ENCODE data around the gene ABCG2. TPM values are rescaled to one million over a fixed set of nuclear protein-coding genes. Genes with fewer than 3 reads are reported as not detected.

Gene ABCG2
- polyA plus RNA-seq, 1 donor (not counting 4 experiments of a cell fraction or from before 2014, with no cell fraction given): 5.3 TPM

GRCh38 chr4:88195328-88196012 is 37.0 kb upstream of the ABCG2 start:
- Histone ChIP-seq H3K27ac (ENCODE audit: control insufficient read depth, insufficient read depth, low read length) (no peak overlapping the region), H2AFZ (ENCODE audit: control insufficient read depth, low read length) (no peak overlapping the region), H3K9ac (ENCODE audit: control insufficient read depth, extremely low read depth, insufficient read depth, low read length) (no peak overlapping the region), H3K36me3 (ENCODE audit: control insufficient read depth in 2 of 2, extremely low read depth in 1 of 2, insufficient read depth in 2 of 2, low read length in 2 of 2) (no peaks in the 10 kb centered on the region), H3K4me3 (ENCODE audit: control insufficient read depth in 2 of 3, extremely low read depth in 1 of 3, insufficient read depth in 2 of 3, low read depth in 1 of 3, low read length in 3 of 3) (no peak overlapping the region), H3K4me1 (ENCODE audit: control insufficient read depth, extremely low read depth, insufficient read depth, low read length) (no peaks in the 10 kb centered on the region), H3K4me2 (ENCODE audit: control insufficient read depth, extremely low read depth, insufficient read depth, low read depth, low read length) (no peak overlapping the region), H3K9me3 (ENCODE audit: control insufficient read depth, low read depth, low read length) (no peaks in the 10 kb centered on the region), H3K9me1 (ENCODE audit: control insufficient read depth, extremely low read depth, insufficient read depth, low read length) (no peaks in the 10 kb centered on the region), H4K20me1 (ENCODE audit: control insufficient read depth, extremely low read depth, insufficient read depth, low read length) (no peaks in the 10 kb centered on the region), H3K79me2 (ENCODE audit: control insufficient read depth, insufficient read depth, low read length) (no peaks in the 10 kb centered on the region), H3K27me3 (ENCODE audit: control insufficient read depth, extremely low read depth, insufficient read depth, low read length) (no peaks in the 10 kb centered on the region)
- dilution Hi-C loops (cut with MboI; ENCODE audit: extremely low pct_ligation_motif_present, low sequenced_read_pairs): no loop called here
- DNase-seq (ENCODE audit: low read depth, low spot score) (no peak), FAIRE-seq (no peak)
- TF ChIP-seq EZH2 (IDR thresholded peaks at IDR 0.05; ENCODE audit: low read length) (no peak), CTCF (optimal IDR thresholded peaks at IDR 0.05 in 1 of 3, IDR thresholded peaks at IDR 0.05 in 1 of 3, conservative IDR thresholded peaks at IDR 0.05 in 1 of 3; ENCODE audit: extremely low read depth in 1 of 3, insufficient read depth in 2 of 3, low read length in 3 of 3) (no peak)

GRCh38 chr4:88191404-88191803 is 33.0 kb upstream of the ABCG2 start:
- Histone ChIP-seq H3K36me3 (ENCODE audit: control insufficient read depth in 2 of 2, extremely low read depth in 1 of 2, insufficient read depth in 2 of 2, low read length in 2 of 2) (no peaks in the 10 kb centered on the region), H2AFZ (ENCODE audit: control insufficient read depth, low read length) (no peak overlapping the region), H3K4me3 (ENCODE audit: control insufficient read depth in 2 of 3, extremely low read depth in 1 of 3, insufficient read depth in 2 of 3, low read depth in 1 of 3, low read length in 3 of 3) (no peak overlapping the region), H4K20me1 (ENCODE audit: control insufficient read depth, extremely low read depth, insufficient read depth, low read length) (no peaks in the 10 kb centered on the region), H3K27me3 (ENCODE audit: control insufficient read depth, extremely low read depth, insufficient read depth, low read length) (no peaks in the 10 kb centered on the region), H3K4me2 (ENCODE audit: control insufficient read depth, extremely low read depth, insufficient read depth, low read depth, low read length) (no peak overlapping the region), H3K9me3 (ENCODE audit: control insufficient read depth, low read depth, low read length) (no peaks in the 10 kb centered on the region), H3K9me1 (ENCODE audit: control insufficient read depth, extremely low read depth, insufficient read depth, low read length) (no peaks in the 10 kb centered on the region), H3K9ac (ENCODE audit: control insufficient read depth, extremely low read depth, insufficient read depth, low read length) (no peak overlapping the region), H3K4me1 (ENCODE audit: control insufficient read depth, extremely low read depth, insufficient read depth, low read length) (peaks cover 8% of the 10 kb centered on the region), H3K79me2 (ENCODE audit: control insufficient read depth, insufficient read depth, low read length) (no peaks in the 10 kb centered on the region), H3K27ac (ENCODE audit: control insufficient read depth, insufficient read depth, low read length) (no peak overlapping the region)
- FAIRE-seq (no peak), DNase-seq (ENCODE audit: low read depth, low spot score) (no peak)
- dilution Hi-C loops (cut with MboI; ENCODE audit: extremely low pct_ligation_motif_present, low sequenced_read_pairs): no loop called here
- no peak for TF ChIP-seq EZH2 (IDR thresholded peaks at IDR 0.05; ENCODE audit: low read length)
- TF ChIP-seq CTCF (optimal IDR thresholded peaks at IDR 0.05 in 1 of 3, IDR thresholded peaks at IDR 0.05 in 1 of 3, conservative IDR thresholded peaks at IDR 0.05 in 1 of 3; ENCODE audit: extremely low read depth in 1 of 3, insufficient read depth in 2 of 3, low read length in 3 of 3): no peak

Data from keratinocyte (primary cell).